Left renal pelvis (tissue), 4 donors: Measurements from ENCODE around the gene BLM. TPM values are rescaled to one million over a fixed set of nuclear protein-coding genes. Genes with fewer than 3 reads are reported as not detected.

Experiments used
- DNase-seq, 4 donors: peaks; one replicate each; pipeline ENCODE4 v3.0.0-alpha.2; 2013; ENCODE audit warnings: low read depth in 4 of 4, low spot score in 3 of 4
- polyA plus RNA-seq, 4 donors: library from polyadenylated mRNA; unstranded; fragments of 120-200 nt; gene quantifications; one replicate each; pipeline ENCODE4 v1.2.1, GENCODE V29; 2013; ENCODE audit not compliant: insufficient read length in 4 of 4

Gene BLM
- polyA plus RNA-seq, 4 donors = 7.2 to 14.8 (median 11.7) TPM

GRCh38 chr15:90774731-90775514 is 57.8 kb downstream of the BLM start:
- DNase-seq = no peak

GRCh38 chr15:90780916-90781315 is 63.8 kb downstream of the BLM start:
- DNase-seq = no peak

- no peak for DNase-seq
Measured at GRCh38 chr15:90782442-90782841, 65.3 kb downstream of the BLM start.

- DNase-seq = no peak
Measured at GRCh38 chr15:90787881-90788280, 70.7 kb downstream of the BLM start.

DNA sequence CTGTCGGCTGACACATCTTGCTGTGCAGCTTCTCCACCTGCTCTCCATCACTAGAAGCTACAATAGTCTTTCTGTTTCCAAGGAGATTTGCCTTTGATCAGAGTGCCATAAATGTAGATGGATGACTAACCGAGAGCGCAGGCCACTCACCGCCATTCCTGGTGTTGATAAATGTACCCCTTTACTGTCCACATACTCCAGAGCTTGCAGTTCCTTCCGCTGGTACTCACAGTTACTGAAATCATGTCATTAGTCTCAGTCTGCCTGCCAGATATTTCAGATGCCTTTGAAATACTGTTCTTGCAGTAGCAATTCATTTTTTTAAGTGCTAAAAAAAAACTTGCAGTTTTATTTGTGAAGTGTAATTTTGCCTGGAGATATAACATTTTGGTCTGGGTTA is 72.3 kb downstream of the BLM start:
- no peak for DNase-seq

DNA sequence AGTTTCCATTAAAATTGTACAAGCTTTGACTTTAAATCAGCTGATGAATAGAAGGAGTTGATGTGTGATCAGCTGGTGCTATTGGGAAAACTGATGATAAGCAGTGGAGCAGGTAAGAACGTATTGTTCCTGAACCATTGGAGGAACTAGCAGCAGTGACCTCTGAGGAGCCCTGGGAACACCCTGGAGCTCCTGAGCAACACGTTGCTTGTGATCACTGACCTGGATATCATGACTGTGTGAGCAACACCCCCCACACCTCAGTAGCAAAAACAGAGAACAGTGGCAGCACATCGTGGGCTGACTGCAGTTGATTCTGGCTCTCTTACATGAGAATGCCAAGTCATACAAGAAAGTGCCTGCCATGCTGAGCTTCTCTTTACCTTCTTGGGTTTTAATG is 72.9 kb downstream of the BLM start:
- DNase-seq = no peak

- DNase-seq = no peak
Measured at GRCh38 chr15:90790561-90790960, 73.4 kb downstream of the BLM start.

DNA sequence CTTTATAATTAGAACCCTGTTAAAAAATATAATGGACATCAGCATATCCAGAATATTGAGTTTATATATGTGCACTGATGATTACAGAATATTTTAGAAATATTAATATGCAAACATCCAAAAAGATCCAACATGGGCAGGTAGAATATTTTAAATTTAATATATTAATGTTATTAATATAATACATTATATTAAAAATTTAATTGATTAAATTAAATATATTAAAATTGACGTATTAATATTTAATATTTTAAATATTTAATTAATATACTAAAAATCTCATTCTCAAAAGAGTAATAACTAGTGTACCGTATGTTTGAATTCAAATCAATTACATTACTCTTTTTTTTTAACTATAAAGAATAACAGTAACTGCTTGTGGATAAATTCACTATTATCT is 77.4 kb downstream of the BLM start:
- no peak for DNase-seq

GRCh38 chr15:90799639-90800170 is 82.6 kb downstream of the BLM start:
- no peak for DNase-seq

DNA sequence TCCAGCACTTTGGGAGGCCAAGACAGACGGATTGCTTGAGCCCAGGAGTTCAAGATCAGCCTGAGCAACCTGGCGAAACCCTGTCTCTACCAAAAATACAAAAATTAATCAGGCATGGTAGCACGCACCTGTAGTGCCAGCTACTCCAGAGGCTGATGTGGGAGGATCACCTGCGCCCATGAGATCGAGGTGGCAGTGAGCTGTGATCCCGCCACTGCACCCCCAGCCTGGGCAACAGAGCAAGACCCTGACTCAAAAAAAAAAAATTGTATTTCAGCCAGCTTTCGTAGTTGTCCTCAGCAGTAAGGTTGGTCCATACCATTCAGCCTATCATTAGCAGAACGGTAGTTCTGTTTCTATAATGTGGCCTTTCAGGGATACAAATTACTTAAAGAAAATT is 84.7 kb downstream of the BLM start:
- DNase-seq = no peak

DNA sequence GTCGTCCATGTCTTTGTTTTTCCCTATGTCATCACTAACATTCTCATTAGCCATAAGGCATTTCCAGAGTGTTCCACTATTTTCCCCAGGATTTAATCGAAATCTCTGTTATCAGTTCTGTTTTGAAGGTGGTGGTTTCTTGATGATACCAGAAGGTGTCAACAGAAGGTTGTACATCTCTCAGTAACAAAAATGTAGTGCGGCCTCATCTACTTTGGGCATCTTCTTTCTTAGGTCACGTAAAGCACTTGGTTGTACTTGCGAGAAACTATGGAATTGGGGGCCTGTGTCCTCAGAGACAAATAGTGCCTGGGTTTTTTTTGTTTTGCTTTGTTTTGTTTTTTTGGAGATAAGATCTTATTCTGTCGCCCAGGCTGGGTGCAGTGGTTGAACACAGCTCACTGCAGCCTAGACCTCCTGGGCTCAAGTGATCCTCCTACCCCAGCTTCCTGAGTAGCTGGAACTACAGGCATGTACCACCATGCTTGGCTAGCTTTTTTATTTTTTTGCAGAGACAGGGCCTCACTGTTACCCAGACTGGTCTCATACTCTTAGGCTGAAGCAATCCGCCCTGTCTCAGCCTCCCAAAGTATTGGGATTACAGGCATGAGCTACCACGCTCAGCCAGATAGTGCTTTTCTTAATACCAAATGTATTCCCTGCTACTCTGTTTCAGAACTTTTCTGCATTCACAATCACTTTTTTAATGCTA is 90.1 kb downstream of the BLM start:
- DNase-seq = no peak

DNA sequence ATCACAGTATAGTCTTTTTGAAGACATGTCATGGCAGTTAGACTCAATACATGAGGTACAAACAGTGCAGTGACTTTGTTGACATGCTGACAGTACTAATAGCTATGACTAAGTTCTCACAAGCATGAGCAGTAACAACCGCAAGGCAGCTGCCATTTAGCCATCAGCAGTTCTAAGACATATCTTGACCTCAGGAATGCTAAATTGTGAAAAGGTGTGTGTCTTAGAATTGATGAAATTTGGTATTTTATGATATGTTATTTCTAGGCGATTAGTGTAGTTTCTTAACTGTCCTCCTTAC is 90.6 kb downstream of the BLM start:
- no peak for DNase-seq

GRCh38 chr15:90808517-90809235 is 91.5 kb downstream of the BLM start:
- DNase-seq = no peak

DNA sequence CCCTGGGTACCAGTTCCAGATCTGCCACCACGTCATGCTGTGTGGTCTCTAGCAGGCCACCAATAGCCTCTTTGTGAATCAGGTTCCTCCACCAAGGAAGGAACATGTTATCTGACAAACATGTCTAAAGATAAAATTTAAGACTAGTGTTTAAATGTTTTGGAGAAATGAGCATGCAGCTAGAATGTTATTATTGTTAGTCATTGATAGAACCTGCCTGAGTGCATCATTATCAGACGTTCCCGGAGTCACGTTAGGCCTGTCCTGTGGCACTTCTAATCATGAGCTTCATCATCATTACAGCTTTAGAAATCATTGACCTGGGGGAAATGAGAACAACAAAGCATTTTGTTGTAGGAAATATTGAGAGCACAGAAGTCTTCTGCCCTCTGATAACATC is 92.4 kb downstream of the BLM start:
- no peak for DNase-seq

DNA sequence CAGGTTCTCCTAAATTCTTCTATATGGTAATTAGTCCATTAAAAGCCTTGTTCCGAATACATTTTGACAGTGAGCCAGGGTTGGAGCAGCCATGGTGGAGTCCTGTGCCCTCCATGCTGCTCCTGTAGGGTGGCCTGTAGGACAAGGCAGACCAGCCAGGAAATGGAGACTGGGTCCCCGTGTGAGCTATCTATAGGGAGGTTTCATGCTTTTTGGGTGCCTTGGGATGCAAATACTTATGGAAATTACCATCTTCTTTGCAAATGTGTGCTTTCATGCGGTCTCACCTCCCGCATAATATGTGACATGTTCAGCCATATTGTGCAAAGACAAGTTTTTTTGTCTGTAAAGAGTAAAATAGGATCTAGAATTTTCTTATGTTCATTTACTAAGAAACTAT is 93.2 kb downstream of the BLM start:
- DNase-seq = no peak

- no peak for DNase-seq
Measured at GRCh38 chr15:90812171-90812957, 95.2 kb downstream of the BLM start.

DNA sequence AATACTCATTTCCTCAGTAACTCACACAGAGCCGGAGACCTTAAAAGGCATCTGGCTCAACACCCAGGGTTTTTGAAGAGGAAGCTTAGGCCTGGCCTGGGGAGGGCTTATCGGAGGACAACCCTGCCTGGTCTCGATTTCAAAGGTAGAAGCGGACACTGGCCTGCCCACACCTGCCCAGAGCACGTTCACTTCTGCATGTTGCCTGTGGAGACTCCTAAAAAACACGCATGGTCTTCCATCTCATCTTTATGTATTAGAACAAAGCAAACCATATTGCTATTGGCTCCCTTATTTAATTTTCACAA is 95.8 kb downstream of the BLM start:
- DNase-seq = no peak

- no peak for DNase-seq
Measured at GRCh38 chr15:90813796-90814190, 96.6 kb downstream of the BLM start.

GRCh38 chr15:90814191-90814821 is 97.2 kb downstream of the BLM start:
- no peak for DNase-seq

DNA sequence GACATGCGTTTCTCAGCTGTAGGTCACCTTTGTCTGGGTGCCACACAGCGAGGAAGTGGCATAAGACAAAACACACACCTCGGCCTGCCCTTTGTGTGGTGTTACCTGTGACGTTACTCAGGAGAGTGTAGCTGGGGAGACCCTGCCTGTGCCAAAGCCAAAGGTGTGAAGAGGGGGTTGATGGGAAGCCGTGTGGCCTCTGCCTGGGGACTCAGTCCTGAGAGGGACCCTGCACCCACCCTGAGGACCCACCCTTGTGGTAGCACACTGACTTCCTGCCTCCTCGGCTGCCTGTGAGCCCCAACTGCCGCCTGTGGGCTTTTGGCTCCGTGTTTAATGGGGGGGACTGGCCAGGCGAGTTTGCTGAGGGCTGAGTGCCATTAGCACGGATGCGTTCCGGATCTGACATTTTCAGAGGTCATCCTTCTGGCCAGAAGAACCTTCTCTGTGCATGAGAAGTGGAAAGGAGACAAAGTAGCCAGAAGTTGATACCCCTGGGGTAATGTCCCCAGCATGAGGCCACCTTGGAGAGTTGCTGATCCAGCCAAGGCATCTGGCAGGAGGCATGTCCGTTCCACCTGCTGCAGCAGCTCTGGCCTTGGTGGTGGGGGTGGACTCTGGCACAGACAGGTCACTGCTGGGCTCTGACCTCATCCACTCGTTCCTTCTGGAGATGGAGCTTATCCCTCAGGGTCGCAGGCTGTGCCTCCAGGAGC is 99.4 kb downstream of the BLM start:
- no peak for DNase-seq
